Progenitor cell of endocrine pancreas (in vitro differentiated cells): ENCODE data around the gene CDC73. TPM values are rescaled to one million over a fixed set of nuclear protein-coding genes. Genes with fewer than 3 reads are reported as not detected.

Source experiments
- DNase-seq: peaks from one replicate; pipeline ENCODE4 v3.0.0; 2021; ENCODE audit warnings: low spot score; ENCODE audit not compliant: unreplicated experiment
- H3K27ac Mint-ChIP-seq: 2 replicates; pipeline ENCODE4 v1.8.0; 2021; ENCODE audit warnings: mild to moderate bottlenecking, moderate library complexity, mixed read lengths
- H3K27me3 Mint-ChIP-seq: 2 replicates; pipeline ENCODE4 v1.8.0; 2021; ENCODE audit warnings: mixed read lengths
- H3K36me3 Mint-ChIP-seq: 2 replicates; pipeline ENCODE4 v1.8.0; 2022; ENCODE audit warnings: mixed read lengths; ENCODE audit not compliant: insufficient read depth
- H3K4me1 Mint-ChIP-seq: 2 replicates; pipeline ENCODE4 v1.8.0; 2021; ENCODE audit warnings: low read depth, mixed read lengths
- H3K4me3 Mint-ChIP-seq: 2 replicates; pipeline ENCODE4 v1.8.0; 2021; ENCODE audit warnings: low read depth, mild to moderate bottlenecking, moderate library complexity, mixed read lengths
- H3K9me3 Mint-ChIP-seq: 2 replicates; pipeline ENCODE4 v1.8.0; 2021; ENCODE audit warnings: low read depth, mixed read lengths
- CTCF ChIP-seq: fragments of 200-600 bp; sonication (generic); IDR thresholded peaks from one replicate; pipeline ENCODE4 v1.5.0; 2021; ENCODE audit warnings: antibody characterized with exemption, mild to moderate bottlenecking; ENCODE audit not compliant: unreplicated experiment
- total RNA-seq: library from RNA; stranded (reverse); gene quantifications from 2 replicates; pipeline ENCODE4 v1.2.1, GENCODE V29; 2021

CDC73 gene
- total RNA-seq, 1 donor from 2014 or later = 62.7 TPM

GRCh38 chr1:193237381-193237978 lies 115.6 kb downstream of the CDC73 start:
- Mint-ChIP-seq H3K36me3 (peaks cover 54% of the 10 kb centered on the region), H3K4me1 (no peaks in the 10 kb centered on the region), H3K4me3 (no peak overlapping the region), H3K27ac (no peak overlapping the region), H3K27me3 (no peaks in the 10 kb centered on the region), H3K9me3 (peaks cover 7% of the 10 kb centered on the region)
- no peak for DNase-seq
- no peak for TF ChIP-seq CTCF

- Mint-ChIP-seq H3K27ac (no peak overlapping the region), H3K36me3 (peaks cover 53% of the 10 kb centered on the region), H3K27me3 (no peaks in the 10 kb centered on the region), H3K4me1 (no peaks in the 10 kb centered on the region), H3K4me3 (no peak overlapping the region), H3K9me3 (peaks cover 9% of the 10 kb centered on the region)
- no peak for TF ChIP-seq CTCF
- DNase-seq = no peak
These were observed 118.8 kb downstream of the CDC73 start for GRCh38 chr1:193240609-193241008.

GRCh38 chr1:193241132-193241827 lies 119.4 kb downstream of the CDC73 start:
- no peak overlapping the region for H3K27ac Mint-ChIP-seq
- H3K4me1 Mint-ChIP-seq = no peaks in the 10 kb centered on the region
- TF ChIP-seq CTCF = no peak
- no peaks in the 10 kb centered on the region for H3K27me3 Mint-ChIP-seq
- H3K36me3 Mint-ChIP-seq = peaks cover 54% of the 10 kb centered on the region
- peaks cover 14% of the 10 kb centered on the region for H3K9me3 Mint-ChIP-seq
- no peak overlapping the region for H3K4me3 Mint-ChIP-seq
- DNase-seq = no peak

GRCh38 chr1:193242000-193242399 lies 120.2 kb downstream of the CDC73 start:
- no peak for TF ChIP-seq CTCF
- H3K27ac Mint-ChIP-seq = no peak overlapping the region
- no peaks in the 10 kb centered on the region for H3K27me3 Mint-ChIP-seq
- peaks cover 56% of the 10 kb centered on the region for H3K36me3 Mint-ChIP-seq
- peaks cover 18% of the 10 kb centered on the region for H3K9me3 Mint-ChIP-seq
- DNase-seq = no peak
- no peaks in the 10 kb centered on the region for H3K4me1 Mint-ChIP-seq
- H3K4me3 Mint-ChIP-seq = no peak overlapping the region

- H3K9me3 Mint-ChIP-seq = peaks cover 24% of the 10 kb centered on the region
- no peaks in the 10 kb centered on the region for H3K4me1 Mint-ChIP-seq
These were observed 127.4 kb downstream of the CDC73 start for GRCh38 chr1:193249187-193249586.

More at GRCh38 chr1:193249187-193249586, 127.4 kb downstream of the CDC73 start:
- TF ChIP-seq CTCF = no peak
- Mint-ChIP-seq H3K4me3 (no peak overlapping the region), H3K27me3 (no peaks in the 10 kb centered on the region), H3K27ac (no peak overlapping the region), H3K36me3 (peaks cover 45% of the 10 kb centered on the region)
- no peak for DNase-seq
